HG03354 (cell line): Measurements from ENCODE around the gene FGR.
"Not testable (repeated sequence)": the region's sequence is repeated elsewhere in the genome, so short reads cannot be mapped to it uniquely, and the experiment has no call there.

Experiments used
- ATAC-seq: cut with Tn5 transposase; IDR thresholded peaks from one replicate; pipeline ENCODE4 v1.9.1; 2021; ENCODE audit warnings: mild to moderate bottlenecking; ENCODE audit not compliant: unreplicated experiment, poor library complexity, severe bottlenecking

Gene FGR

DNA sequence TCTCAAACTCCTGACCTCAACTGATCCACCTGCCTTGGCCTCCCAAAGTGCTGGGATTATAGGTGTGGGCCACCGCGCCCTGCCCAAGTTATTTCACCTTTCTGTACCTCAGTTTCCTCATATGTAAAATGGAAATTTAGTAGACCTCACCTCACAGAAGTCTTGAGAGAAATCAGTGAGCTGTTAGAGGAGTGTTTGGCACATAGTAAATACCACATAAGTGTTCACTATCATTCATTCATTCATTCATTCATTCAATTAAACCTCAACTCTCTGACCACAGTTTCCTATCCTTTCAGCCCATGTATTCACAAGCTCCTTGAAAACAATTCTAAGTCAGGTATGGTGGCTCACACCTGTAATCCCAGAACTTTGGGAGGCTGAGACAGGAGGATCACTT is 3.8 kb upstream of the FGR start:
- ATAC-seq = no peak

DNA sequence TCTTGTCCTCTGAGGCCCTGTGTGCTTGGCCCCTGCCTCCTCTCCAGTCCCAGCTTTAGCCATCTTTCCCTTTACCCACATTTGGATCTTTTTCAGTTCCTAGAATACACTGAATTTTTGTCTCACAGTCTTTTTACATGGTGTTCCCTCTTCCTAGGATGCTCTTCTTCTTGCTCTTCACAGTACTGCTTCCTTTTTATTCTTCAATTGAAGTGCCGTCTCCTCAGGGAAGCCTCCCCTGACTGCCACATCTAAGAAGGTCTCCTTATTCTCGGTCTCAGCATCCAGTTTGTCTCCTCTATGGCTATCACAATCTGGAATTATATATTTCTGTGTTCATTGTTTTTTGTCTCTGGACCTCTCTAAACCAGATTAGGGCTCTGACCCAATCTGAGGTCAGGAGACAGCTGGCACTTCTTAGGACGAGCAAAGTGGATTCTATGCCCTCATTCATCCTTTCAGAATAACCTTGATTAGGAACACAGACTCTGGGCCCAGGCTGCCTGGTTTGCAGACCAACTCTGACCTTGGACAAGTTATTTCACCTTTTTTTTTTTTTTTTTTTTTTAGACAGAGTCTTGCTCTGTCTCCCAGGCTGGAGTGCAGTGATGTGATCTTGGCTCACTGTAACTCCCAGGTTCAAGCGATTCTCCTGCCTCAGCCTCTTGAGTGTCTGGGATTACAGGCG is 3.2 kb upstream of the FGR start:
- no peak for ATAC-seq

- no peak for ATAC-seq
These were observed 584 bp upstream of the FGR start for GRCh38 chr1:27635396-27636142.

DNA sequence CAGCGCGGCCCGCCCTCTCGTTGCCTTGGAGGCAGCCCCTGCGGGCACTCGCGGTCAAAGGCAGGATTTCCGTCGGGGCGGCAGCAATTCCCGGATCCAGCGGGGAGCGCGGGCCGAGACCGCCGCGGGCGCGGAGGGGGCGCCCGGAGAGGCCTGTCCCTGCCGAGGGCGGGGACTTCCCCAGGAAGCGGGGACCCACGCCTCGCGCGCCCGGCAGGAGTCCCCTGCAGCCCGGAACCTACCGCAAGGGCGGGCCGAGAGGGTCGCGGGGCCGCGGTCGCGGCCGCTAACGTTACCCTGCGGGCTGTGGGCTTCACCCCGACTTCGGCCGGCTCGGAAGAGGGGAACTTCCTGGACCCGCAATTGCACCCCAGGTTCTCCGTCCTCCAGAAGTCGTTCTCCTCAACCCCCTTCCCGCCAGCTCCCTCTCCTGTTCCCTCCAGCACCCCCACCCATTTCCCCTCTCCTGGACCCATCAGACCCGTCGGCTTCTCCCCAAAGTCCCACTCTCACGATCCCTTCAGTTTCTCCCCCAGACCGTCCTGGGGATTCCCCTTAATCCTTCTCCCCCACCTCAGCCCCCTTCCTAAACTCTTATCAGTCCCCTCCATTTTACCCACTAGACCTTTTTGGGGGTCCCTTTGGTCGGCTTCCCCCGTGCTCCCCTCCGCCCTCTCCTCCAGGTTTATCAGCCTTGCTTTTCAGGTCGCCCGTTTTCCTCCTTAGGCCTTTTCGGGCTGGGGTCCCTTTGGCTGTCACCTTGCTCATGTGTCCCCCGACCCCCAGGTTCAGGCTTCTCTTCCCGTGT is 604 bp downstream of the FGR start:
- no peak for ATAC-seq

- ATAC-seq = no peak
These were observed 1.3 kb downstream of the FGR start for GRCh38 chr1:27633640-27634176.

- no peak for ATAC-seq
These were observed 1.7 kb downstream of the FGR start for GRCh38 chr1:27633298-27633610.

GRCh38 chr1:27632387-27633297 is 2.3 kb downstream of the FGR start:
- ATAC-seq = peak; percentile 36

DNA sequence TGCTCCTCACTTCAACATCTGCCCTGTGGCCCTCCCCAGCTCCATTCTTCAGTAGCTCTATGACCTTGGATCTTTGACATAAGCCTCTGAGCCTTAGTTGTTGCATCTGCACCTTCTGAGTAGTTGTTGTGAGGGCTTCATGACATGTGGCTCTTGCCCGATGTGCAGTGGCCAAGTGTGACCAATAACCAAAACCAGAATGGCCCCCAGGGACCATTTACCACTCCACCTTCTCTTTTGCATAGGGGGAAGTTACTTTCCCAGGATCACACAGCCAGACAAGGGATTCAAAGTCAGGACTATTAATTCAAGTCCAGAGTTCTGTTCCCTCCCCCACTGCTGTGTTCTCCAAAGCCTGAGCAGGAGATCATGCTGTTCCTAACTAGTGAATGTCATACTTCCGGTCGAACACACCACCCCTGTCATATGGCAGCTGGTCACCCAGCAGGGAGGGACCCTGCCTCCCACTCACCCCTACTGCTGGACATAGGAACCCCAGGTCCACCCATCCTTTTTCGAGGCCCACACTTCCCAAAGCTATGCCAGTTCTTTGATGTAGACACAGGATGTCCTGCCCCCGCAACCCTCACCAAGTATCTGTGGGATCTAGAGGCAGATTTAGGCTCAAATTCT is 4.0 kb downstream of the FGR start:
- ATAC-seq = peak; percentile 27

- no peak for ATAC-seq
These were observed 6.3 kb downstream of the FGR start for GRCh38 chr1:27628712-27629111.

DNA sequence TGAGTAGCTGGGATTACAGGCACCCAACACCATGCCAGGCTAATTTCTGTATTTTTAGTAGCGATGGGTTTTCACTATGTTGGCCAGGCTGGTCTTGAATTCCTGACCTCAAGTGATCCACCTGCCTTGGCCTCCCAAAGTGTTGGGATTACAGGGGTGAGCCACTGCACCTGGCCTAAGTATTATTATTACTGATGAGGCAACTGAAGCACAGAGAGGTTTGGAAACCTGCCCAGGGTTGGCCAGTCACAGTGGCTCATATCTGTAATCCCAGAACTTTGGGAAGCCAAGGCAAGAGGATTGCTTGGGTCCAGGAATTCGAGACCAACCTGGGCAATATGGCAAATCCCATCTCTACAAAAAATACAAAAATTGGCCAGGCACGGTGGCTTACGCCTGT is 7.3 kb downstream of the FGR start:
- ATAC-seq = not testable (repeated sequence)

DNA sequence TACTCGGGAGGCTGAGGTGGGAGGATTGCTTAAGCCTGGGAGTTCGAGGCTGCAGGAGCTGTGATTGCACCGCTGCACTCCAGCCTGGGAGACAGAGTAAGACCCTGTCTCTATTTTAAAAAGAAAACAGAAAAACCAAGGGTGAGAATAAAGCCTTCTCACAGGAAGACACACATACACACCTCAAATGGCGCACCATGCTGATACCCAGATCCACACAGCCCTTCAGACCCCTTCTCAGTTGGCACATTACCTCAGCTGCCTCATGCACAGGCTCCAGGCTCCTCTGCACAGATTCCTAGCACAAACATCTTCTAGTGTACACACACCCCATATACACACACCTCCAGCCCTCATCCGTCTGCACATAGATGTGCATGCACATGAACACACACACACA is 7.9 kb downstream of the FGR start:
- ATAC-seq = no peak

- ATAC-seq = no peak
These were observed 8.7 kb downstream of the FGR start for GRCh38 chr1:27626031-27626935.

GRCh38 chr1:27624467-27625178 is 10.4 kb downstream of the FGR start:
- no peak for ATAC-seq

GRCh38 chr1:27623327-27624212 is 11.4 kb downstream of the FGR start:
- no peak for ATAC-seq

- no peak for ATAC-seq
These were observed 12.2 kb downstream of the FGR start for GRCh38 chr1:27622828-27623227.

GRCh38 chr1:27621051-27621920 is 13.7 kb downstream of the FGR start:
- no peak for ATAC-seq
